Sigmoid colon (tissue), 7 donors: ENCODE data around the gene ALPG. TPM values are rescaled to one million over a fixed set of nuclear protein-coding genes. Genes with fewer than 3 reads are reported as not detected.
"Not testable (repeated sequence)": the region's sequence is repeated elsewhere in the genome, so short reads cannot be mapped to it uniquely, and the experiment has no call there.

Source experiments
- DNase-seq: peaks from one replicate; pipeline ENCODE4 v3.0.0-alpha.2; 2019
- H3K27ac ChIP-seq, 4 donors: fragments of 200-600 bp; sonication (generic); one replicate each; pipeline ENCODE4 v1.5.1; 2016 to 2019; ENCODE audit warnings: mild to moderate bottlenecking in 1 of 4
- H3K27me3 ChIP-seq, 3 donors: fragments of 200-600 bp; sonication (generic); one replicate each; pipeline ENCODE4 v1.5.1; 2019; ENCODE audit warnings: mild to moderate bottlenecking in 1 of 3
- H3K36me3 ChIP-seq, 4 donors: fragments of 200-600 bp; sonication (generic); one replicate each; pipeline ENCODE4 v1.5.1; 2016 to 2019
- H3K4me1 ChIP-seq, 4 donors: fragments of 200-600 bp; sonication (generic); one replicate each; pipeline ENCODE4 v1.5.1; 2017 to 2019
- H3K4me3 ChIP-seq, 4 donors: fragments of 200-600 bp; sonication (generic); one replicate each; pipeline ENCODE4 v1.5.1; 2017 to 2019; ENCODE audit warnings: mild to moderate bottlenecking in 2 of 4, moderate library complexity in 1 of 4
- H3K9me3 ChIP-seq, 4 donors: fragments of 200-600 bp in 3 of 4; sonication (generic) in 3 of 4; one replicate each; pipeline versions ENCODE4 v1.5.1 to v1.6.1; 2013 to 2019
- CTCF ChIP-seq, 4 experiments: fragments of 450-650 bp in 3 of 4; fragments of 200-600 bp in 1 of 4; IDR thresholded peaks; one replicate each; pipeline ENCODE4 v1.5.1; 2016 to 2019; ENCODE audit warnings: antibody characterized with exemption in 4 of 4, mild to moderate bottlenecking in 3 of 4, moderate library complexity in 2 of 4
- EP300 ChIP-seq, 4 donors: sonication (generic); formaldehyde crosslinking; IDR thresholded peaks; one replicate each; pipeline ENCODE4 v1.6.1; 2017; ENCODE audit warnings: antibody characterized with exemption in 4 of 4
- POLR2A ChIP-seq, 2 donors: fragments of 450-650 bp; IDR thresholded peaks; one replicate each; pipeline ENCODE4 v1.6.1; 2016; ENCODE audit warnings: antibody characterized with exemption in 2 of 2, mild to moderate bottlenecking in 2 of 2, moderate library complexity in 2 of 2
- POLR2AphosphoS5 ChIP-seq, 4 donors: sonication (generic); formaldehyde crosslinking; IDR thresholded peaks; one replicate each; pipeline ENCODE4 v1.6.1; 2017; ENCODE audit warnings: antibody characterized with exemption in 4 of 4
- WGBS, 2 donors: extraction: QIAGEN DNeasy Blood & Tissue Kit; methylation state at CpG; one replicate each; pipeline ENCODE4 v1.1.7; 2013; 5-methylcytosine and 5-hydroxymethylcytosine counted together
- intact Hi-C: fragments of 100-400 bp; cut with DNase I; formaldehyde crosslinking; loops from one replicate; pipeline ENCODE4 v1.15.1; 2023
- polyA plus RNA-seq, 3 donors: library from polyadenylated mRNA; stranded (reverse); fragments of 200-250 nt; gene quantifications; one replicate each; pipeline ENCODE4 v1.2.3, GENCODE V29; 2013
- total RNA-seq, 4 donors: library from RNA; depleted of rRNA; stranded (reverse); fragments of >200 nt; gene quantifications; one replicate each; pipeline ENCODE4 v1.1.0, GENCODE V29; 2016
- donor health status: healthy with polysubstance abuse.
- donor health status: Bipolar disorder and iron deficiency.
- donor health status: healthy.

Gene ALPG
- total and polyA plus RNA-seq, 7 donors: 0.10 TPM; not detected in 6

GRCh38 chr2:232421189-232421785 lies 14.6 kb downstream of the ALPG start:
- 27 to 36% methylated on average over 22 of the region's 22 CpGs for WGBS, 2 donors
- Histone ChIP-seq H3K36me3 (no peaks in the 10 kb centered on the region), H3K27me3 (peaks cover 20 to 85% (median 50%) of the 10 kb centered on the region in 3 donors), H3K9me3 (no peaks in the 10 kb centered on the region), H3K4me1 (peaks cover 0 to 30% (median 22%) of the 10 kb centered on the region in 4 donors), H3K27ac (no peak overlapping the region), H3K4me3 (no peak overlapping the region)
- DNase-seq: peak; percentile 36
- TF ChIP-seq POLR2A (IDR thresholded peaks at IDR 0.05): no peak
- no peak for TF ChIP-seq CTCF (IDR thresholded peaks at IDR 0.05)
- no peak for TF ChIP-seq EP300 (IDR thresholded peaks at IDR 0.05)
- TF ChIP-seq POLR2AphosphoS5 (IDR thresholded peaks at IDR 0.05): no peak
- intact Hi-C loops: no loop called here

GRCh38 chr2:232422051-232422450 lies 15.4 kb downstream of the ALPG start:
- intact Hi-C loops: no loop called here
- 91 to 93% methylated on average over 10 of the region's 10 CpGs for WGBS, 2 donors
- no peak overlapping the region for H3K27ac ChIP-seq
- no peak overlapping the region for H3K4me3 ChIP-seq
- H3K36me3 ChIP-seq: no peaks in the 10 kb centered on the region
- TF ChIP-seq CTCF (IDR thresholded peaks at IDR 0.05) (no peak), POLR2AphosphoS5 (IDR thresholded peaks at IDR 0.05) (no peak), EP300 (IDR thresholded peaks at IDR 0.05) (no peak), POLR2A (IDR thresholded peaks at IDR 0.05) (no peak)
- H3K27me3 ChIP-seq: peaks cover 20 to 77% (median 50%) of the 10 kb centered on the region in 3 donors
- H3K9me3 ChIP-seq: no peaks in the 10 kb centered on the region
- H3K4me1 ChIP-seq: peaks cover 0 to 30% (median 22%) of the 10 kb centered on the region in 4 donors
- no peak for DNase-seq

GRCh38 chr2:232422996-232423395 lies 16.4 kb downstream of the ALPG start:
- H3K4me1 ChIP-seq: peaks cover 0 to 30% (median 22%) of the 10 kb centered on the region in 4 donors
- WGBS, 2 donors: 37 to 45% methylated on average over 3 of the region's 3 CpGs

GRCh38 chr2:232423407-232423806 lies 16.8 kb downstream of the ALPG start:
- H3K4me3 ChIP-seq, H3K9me3 ChIP-seq, DNase-seq, H3K27ac ChIP-seq, H3K36me3 ChIP-seq, intact Hi-C loops: not testable (repeated sequence)
- peaks cover 20 to 63% (median 37%) of the 10 kb centered on the region in 3 donors for H3K27me3 ChIP-seq
- WGBS, 2 donors: 46 to 47% methylated on average over 7 of the region's 7 CpGs
- peaks cover 0 to 28% (median 20%) of the 10 kb centered on the region in 4 donors for H3K4me1 ChIP-seq

More at GRCh38 chr2:232422996-232423395, 16.4 kb downstream of the ALPG start:
- intact Hi-C loops, H3K9me3 ChIP-seq, H3K4me3 ChIP-seq, H3K27ac ChIP-seq, DNase-seq, H3K36me3 ChIP-seq: not testable (repeated sequence)
- peaks cover 20 to 68% (median 41%) of the 10 kb centered on the region in 3 donors for H3K27me3 ChIP-seq

GRCh38 chr2:232431705-232432590 lies 25.3 kb downstream of the ALPG start:
- 83 to 88% methylated on average over 16 of the region's 16 CpGs for WGBS, 2 donors
- TF ChIP-seq POLR2AphosphoS5 (IDR thresholded peaks at IDR 0.05) (no peak), POLR2A (IDR thresholded peaks at IDR 0.05) (no peak), CTCF (IDR thresholded peaks at IDR 0.05) (no peak), EP300 (IDR thresholded peaks at IDR 0.05) (no peak)
- intact Hi-C loops: no loop called here
- no peaks in the 10 kb centered on the region for H3K4me1 ChIP-seq
- H3K4me3 ChIP-seq: no peak overlapping the region
- DNase-seq: no peak
- no peaks in the 10 kb centered on the region for H3K9me3 ChIP-seq
- no peaks in the 10 kb centered on the region for H3K36me3 ChIP-seq
- no peak overlapping the region for H3K27ac ChIP-seq
- no peaks in the 10 kb centered on the region for H3K27me3 ChIP-seq
